DMS153 treated with DMSO at 0.1 percent for 48 hours (cell line): Measurements from ENCODE around the gene GLIS1.
A peak's percentile ranks its signal among the peaks of the same experiment; 100 is the strongest.

ENCODE experiments used
- DNase-seq: peaks from one replicate; lab custom pipeline; 2025; ENCODE audit not compliant: unreplicated experiment; lab: John Stamatoyannopoulos, UW

GLIS1 gene

GRCh38 chr1:53599481-53599880 lies 139.5 kb downstream of the GLIS1 start:
- no peak for DNase-seq

DNA sequence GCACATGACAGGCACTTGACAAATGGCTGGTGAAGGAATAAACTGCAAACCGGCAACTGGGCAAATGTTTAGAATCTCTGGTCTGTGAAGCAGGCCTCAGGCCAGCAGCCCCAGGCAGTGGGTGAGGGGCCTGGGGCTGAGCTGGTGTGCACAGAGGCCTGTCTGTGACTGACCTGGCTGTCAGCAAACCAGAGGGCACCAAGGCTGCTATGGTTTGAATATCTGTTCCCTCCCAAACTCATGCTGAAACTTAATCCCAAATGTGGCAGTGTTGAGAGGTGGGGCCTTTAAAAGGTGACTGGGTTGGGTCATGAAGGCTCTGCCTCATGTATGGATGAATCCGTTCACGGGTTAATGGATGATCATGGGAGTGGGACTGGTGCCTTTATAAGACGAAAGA lies 140.0 kb downstream of the GLIS1 start:
- DNase-seq: no peak

DNA sequence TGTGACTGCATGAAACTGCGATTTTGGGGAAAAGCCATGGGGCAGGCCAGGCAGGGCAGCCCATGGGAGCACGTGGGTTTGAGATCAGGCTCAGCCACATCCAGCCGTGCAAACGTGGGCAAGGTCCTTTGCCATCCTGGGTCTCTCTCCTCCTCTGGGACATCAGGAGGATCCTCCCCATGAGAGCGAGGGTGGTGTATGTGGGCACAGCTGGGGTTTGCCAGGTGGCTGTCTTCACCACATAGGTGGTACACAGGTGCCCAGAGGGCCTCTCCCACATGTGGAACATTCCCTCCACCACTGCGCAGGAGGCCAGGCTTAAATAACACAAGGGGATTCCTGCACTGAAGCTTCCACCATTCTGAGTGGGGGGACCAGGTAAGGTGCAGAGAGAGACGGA lies 143.1 kb downstream of the GLIS1 start:
- no peak for DNase-seq

DNA sequence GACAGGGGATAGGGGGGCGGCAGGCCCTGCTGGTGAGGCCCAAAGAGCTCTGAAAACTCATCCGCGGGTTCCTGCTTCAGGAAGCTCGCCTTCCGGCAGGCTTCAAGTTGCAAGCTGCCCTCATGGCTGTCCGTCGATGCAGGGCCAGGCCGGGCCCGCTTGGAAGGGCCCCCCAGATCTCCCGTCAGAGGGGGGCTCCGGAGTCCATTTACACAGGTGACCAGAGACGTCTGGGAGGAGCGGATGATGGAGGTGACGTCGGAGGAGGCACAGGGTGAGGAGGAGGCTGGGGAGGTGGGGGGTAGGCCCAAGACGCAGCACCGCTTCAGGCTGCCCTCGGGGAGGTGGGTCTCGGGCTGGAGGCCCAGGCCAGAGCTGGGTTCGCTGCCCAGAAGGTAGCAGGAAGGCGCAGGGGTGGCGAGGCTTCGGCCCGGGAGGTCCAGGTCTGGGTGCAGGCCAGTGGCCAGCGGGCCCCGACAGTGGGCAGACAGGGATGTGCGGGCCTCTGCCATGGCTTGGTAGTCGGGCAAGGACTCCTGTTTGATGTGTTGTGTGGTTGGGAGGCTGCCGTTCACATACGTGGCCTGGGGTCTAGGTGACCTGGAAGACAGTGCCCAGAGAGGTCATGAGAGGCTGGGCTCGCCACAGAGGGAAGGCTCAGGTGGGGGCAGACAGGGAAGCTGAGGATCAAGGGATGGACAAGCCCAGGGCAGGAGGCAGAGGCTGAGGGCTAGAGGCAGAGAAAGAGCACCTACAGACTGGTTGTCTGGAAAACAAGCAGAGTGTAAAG lies 144.4 kb downstream of the GLIS1 start:
- DNase-seq: no peak

GRCh38 chr1:53593758-53594380 lies 145.1 kb downstream of the GLIS1 start:
- peak; percentile 23 for DNase-seq

DNA sequence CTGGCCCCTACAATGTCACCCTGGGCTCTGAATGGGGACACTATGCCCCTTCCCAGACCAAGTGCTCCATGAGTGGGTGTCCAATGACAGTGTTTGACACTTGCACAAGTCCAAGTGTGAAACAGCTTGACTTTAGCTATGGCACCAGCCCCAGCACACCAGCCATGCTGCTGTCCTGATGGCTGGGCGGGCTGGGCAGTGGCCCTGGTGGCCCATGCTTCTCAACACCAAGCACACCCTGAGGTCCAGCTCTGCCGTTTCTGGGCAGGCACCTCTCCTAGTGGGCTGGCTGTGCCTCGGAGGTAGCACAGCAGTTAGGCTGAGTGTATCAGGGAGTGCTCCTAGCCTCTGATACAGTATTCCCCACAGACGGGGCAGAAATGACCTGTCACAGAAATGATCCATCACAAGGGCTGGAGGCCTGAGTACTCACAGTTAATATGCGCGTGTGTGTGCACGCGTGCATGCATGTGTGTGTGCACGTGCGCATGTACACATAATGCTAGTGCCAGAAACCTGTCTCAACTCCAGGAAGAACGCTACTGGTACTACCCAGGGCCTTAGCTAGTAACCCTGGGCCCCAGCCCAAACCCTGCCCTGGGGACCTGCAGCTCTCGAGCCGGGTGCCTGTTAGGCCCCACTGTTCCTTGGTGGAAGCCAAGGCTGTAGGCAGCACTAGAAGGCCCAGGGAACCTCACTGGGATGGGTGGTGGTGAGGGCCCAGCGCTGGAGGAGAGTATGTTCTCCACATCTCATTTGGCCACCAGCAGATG lies 145.8 kb downstream of the GLIS1 start:
- DNase-seq: no peak

DNA sequence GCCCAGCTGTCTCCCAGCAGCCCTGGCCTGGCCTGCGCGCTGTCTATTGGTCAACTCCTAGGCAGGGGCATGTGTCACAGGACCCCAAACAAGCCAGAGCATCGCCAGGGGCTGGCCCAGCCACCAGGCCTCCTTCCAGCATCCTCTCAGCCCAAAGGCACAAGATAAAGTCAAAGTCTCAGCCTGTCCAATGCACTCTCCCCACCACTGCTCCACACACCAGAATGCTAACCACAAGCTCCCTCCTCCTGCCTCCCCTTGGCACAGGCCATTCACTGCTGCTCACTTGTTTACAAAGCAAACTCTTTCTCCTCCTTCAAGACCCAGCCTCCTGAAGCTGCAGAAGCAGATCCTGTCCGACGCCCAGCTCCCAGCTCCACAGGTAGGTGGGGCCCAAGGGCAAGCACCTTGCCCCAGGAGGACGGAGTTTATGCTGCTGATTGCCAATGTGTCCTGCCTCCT lies 146.4 kb downstream of the GLIS1 start:
- DNase-seq: no peak

GRCh38 chr1:53591924-53592323 lies 147.0 kb downstream of the GLIS1 start:
- no peak for DNase-seq

- no peak for DNase-seq
These were observed 148.1 kb downstream of the GLIS1 start for GRCh38 chr1:53590531-53591515.

DNA sequence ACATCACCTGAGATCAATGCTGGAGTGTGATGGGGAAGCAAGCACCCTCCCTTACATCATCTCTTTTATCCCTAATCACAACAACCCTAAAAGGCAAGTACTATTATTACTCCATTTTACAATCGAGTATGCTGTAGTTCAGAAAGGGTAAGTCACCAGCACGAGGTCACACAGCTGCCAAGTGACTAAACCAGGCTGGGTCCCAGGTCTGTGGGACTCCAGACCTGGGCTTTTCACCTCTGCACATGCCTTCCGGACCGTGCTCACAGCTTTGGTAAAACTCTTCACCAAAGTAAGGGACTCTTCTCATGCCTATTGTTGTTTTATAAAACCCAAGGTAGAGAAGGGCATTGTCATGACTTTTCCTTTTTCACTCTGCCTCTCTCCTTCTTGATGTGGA lies 148.9 kb downstream of the GLIS1 start:
- DNase-seq: no peak

DNA sequence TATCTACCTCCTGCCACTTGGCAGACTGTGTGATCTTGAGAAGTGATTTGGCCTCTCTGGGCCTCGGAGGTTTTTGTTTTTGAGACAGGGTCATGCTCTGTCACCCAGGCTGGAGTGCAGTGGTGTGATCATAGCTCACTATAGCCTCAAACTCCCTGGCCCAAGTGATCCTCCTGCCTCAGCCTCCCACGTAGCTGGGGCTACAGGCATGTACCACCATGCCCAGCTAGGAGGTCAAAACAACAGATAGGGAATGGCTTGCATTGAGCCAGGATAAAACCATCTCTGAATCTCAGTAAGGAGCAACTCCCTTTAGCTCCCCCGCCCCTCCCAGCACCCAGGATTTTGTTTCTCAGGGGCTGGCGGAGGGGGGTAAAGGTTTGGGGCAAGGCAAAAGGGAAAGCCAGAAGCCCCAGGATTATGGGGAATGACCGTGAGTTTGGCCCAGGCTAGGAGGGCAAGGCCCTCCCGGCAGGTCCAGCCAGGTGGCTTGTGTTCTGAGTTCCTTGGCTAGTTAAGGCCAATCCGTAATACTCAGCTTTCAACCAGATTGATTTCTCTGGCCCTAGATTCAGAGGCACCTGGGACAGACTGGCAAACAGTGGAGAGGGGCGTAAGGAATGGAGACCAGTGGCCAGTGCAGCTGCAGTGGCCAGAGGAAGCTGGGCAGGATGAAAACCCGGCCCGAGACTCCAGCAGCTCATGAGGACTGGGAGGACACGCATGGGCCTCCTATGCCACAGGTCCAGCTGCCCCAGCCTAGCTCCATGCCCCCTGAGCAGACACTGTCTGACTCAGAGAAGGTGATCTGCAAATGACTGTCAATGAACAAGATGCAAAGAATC lies 149.7 kb downstream of the GLIS1 start:
- no peak for DNase-seq

DNA sequence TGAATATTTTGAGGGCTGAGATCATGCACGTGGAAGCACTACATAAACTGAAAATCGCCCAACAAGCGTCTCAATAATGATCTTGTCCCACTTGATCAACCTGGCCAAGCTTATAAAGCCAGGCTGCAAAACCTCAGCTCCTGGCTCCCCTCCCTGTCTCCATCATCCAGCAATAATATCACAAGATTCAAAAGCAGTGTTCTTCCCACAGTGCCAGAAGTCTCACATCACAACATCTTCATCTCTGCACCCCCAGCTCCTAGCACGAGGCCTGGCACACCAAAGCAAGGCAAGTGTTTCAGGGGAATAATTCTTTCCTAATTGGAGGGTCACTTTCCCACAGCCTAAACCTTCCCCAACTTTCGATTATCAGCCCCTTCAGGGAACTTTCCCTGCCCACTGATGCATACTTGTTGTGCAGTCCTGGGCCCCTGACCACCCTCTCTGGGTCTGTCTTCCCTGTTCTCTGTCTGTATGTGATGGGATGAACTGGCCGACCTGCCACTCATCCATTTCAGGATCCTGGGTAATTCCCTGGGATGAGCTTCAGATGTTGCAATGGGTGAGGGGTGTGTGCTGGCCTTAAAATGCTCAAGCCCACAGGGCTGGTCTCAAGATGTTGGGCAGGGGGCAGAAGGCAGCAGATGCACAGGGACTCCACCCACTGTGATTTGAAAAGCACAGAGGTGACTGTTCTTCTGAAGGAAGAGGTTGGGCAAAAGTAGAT lies 150.7 kb downstream of the GLIS1 start:
- DNase-seq: no peak

DNA sequence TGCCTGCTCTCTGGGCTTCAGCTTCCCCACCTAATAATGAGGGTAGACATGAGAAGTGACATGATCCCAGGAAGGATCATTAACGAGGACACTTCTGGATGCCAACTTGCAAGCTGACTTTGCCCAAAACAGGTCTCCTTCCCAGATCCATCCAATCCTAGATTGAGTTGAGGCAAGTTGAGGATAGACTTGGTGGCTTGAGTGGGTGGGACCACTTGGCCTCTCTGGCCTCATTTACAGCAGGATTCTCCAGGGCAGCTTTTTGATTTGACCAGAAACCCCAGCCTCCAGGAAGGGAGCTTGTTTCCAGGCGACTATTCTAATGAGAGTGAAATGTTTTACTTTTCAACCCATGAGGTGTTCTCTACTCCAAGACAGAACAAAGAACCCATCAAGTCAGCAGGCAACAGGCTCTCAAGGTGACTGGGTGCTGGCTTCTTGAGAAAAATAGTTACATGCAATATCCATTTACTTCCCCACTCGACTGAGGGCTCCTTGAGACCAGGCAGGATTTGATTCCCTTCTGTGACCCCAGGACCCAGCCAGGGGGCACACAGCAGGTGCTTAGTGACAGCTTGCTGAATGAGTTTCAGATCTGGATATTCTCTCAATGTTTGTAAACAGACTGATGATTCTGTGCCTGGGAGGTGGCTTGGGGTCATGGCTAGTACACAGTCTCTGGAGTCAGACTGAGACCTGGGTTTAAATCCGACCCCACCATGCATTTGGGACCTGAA lies 151.5 kb downstream of the GLIS1 start:
- DNase-seq: no peak

GRCh38 chr1:53586765-53587164 lies 152.2 kb downstream of the GLIS1 start:
- no peak for DNase-seq

- DNase-seq: no peak
These were observed 153.4 kb downstream of the GLIS1 start for GRCh38 chr1:53585565-53585964.

DNA sequence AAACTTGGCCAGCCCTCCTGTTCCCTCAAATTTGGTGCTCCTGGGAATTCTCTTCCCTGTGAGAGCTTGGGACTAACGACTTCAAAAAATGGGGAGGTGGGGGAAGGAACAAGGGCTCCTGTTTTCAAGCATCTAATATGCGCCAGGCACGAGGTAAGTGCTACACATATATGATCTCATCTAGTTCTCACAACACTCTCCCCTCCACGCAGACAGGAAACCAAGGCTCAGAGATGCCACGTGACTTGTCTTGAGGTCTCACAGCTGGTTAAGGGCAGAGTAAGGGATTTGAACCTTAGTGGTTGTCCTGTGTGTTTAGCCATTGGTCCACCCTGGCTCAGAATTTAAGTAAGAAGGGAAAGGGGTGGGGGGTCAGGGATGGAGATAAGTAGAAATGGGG lies 153.8 kb downstream of the GLIS1 start:
- no peak for DNase-seq

DNA sequence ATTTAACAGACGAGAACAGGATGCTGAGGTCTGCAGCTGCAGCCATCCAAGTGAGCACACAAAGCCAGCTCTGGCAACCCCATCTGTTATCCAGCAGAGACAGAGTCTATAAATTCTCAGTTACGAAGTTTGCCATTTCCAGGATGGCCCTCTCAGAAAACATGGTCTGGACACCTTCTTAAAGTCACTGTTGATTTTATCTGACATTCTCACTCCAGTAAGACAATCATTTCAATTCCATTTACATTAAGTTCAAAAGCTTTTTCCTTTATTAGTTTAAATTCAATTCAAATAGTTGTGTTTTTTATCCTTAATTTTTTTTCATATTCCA lies 154.2 kb downstream of the GLIS1 start:
- no peak for DNase-seq

DNA sequence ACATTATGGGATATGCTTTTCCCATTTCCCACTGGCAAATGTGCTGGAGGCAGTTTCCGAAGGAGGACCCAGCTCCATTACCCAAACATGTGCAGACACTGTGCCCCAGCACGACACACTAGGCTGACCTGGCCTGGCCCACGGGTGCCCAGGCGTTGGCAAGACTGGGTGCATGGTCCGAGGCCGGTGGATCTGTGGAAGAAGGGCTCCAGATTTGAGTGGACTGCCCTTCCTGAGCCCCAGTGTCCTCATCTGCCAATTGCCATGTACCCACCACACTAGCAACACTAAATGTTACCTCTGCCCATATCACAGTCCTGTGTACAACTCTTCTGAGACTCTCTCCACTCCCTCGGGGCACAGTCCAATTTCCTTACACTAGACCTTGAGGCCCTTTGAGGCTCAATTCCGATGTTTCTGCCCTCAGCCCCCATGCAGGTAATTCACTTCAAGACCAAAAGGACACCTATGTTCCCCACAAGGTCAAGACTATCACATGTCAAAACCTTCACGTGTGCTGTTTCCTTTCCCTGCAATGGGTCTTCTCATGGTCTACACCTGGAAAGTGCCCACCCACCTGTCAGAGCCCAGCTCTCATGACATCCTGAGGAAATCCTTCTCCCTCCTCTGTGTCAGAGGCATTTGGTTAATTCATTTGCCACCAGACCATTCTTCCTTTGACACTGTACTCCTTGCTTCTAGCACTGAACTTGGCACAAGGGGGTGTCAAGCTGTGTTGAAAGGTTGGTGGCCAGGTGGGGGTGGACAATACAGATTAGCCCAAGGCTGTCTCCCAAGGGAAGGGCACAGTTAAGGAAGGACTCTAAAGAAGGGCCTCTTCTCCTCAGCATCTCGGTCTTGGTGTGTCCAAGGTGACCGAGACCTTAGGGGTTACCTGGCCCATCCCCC lies 154.8 kb downstream of the GLIS1 start:
- DNase-seq: no peak
